H1 (cell line): Measurements from ENCODE around the gene NEURL2.

Experiments
- BACH1 ChIP-seq: IDR thresholded peaks from 2 replicates; pipeline ENCODE4 v1.6.1; 2012; ENCODE audit warnings: low read length, improper control_type of control experiment
- CEBPB ChIP-seq: IDR thresholded peaks from 2 replicates; pipeline ENCODE4 v1.6.1; 2012; ENCODE audit warnings: low read depth, low read length
- CHD2 ChIP-seq: IDR thresholded peaks from 2 replicates; pipeline ENCODE4 v1.6.1; 2012; ENCODE audit warnings: low read length, improper control_type of control experiment
- GABPA ChIP-seq: IDR thresholded peaks from 2 replicates; pipeline ENCODE4 v1.6.1; 2011; ENCODE audit warnings: mild to moderate bottlenecking, low read length, moderate library complexity, borderline replicate concordance; ENCODE audit not compliant: insufficient read depth
- POLR2A ChIP-seq, 2 experiments: IDR thresholded peaks; 1 replicate in 1 of 2; 2 replicates in 1 of 2; pipeline ENCODE4 v1.6.1; 2011; ENCODE audit warnings: low read depth in 2 of 2, low read length in 2 of 2, mild to moderate bottlenecking in 2 of 2; ENCODE audit errors: control extremely low read depth in 1 of 2
- POLR2AphosphoS5 ChIP-seq: IDR thresholded peaks from 2 replicates; pipeline ENCODE4 v1.6.1; 2011; ENCODE audit warnings: low read depth, low read length
- TAF1 ChIP-seq: IDR thresholded peaks from 2 replicates; pipeline ENCODE4 v1.6.1; 2011; ENCODE audit warnings: mild to moderate bottlenecking, low read depth, low read length

DNA sequence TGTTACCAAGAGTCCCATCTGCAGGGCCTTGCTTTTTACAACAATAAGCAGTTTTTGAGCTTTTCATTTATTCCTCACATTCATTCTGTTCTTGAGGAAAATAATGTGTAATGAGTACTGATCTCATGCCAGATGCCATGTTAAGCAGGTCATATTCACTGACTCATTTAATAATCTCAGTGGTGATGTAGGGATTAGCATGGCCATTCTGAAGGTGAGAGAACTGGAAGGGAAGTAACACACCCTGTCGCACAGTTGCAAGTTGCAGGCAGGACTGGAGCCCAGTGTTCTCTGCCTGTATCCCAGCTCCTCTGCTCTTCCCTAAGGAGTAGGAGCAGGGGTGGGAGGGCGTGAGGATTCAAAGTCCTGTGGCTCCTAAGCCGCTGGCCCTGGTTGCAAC lies 49.0 kb upstream of the NEURL2 start:
- TF ChIP-seq BACH1 (no peak), CEBPB (no peak), POLR2A (IDR thresholded peaks at IDR 0.05; ENCODE audit: control extremely low read depth in 1 of 2, low read depth in 2 of 2, low read length in 2 of 2) (no peak), TAF1 (no peak), CHD2 (no peak), POLR2AphosphoS5 (no peak), GABPA (no peak)
